Measurements from ENCODE around the gene ENTREP3. TPM values are rescaled to one million over a fixed set of nuclear protein-coding genes. Genes with fewer than 3 reads are reported as not detected.

The ENTREP3 gene
- total RNA-seq, 2 donors from 2014 or later, result 49.5 to 65.9 TPM

- Mint-ChIP-seq H3K36me3 (ENCODE audit: low read depth) (peaks cover 5% of the 10 kb centered on the region), H3K27ac (no peak overlapping the region), H3K4me3 (no peak overlapping the region), H3K9me3 (no peaks in the 10 kb centered on the region), H3K4me1 (peaks cover 13% of the 10 kb centered on the region), H3K27me3 (ENCODE audit: insufficient read depth) (peaks cover 4% of the 10 kb centered on the region)
- Histone ChIP-seq H3K27me3 (ENCODE audit: control insufficient read depth, insufficient read depth, low read length, poor library complexity, severe bottlenecking) (no peaks in the 10 kb centered on the region), H3K36me3 (ENCODE audit: control insufficient read depth, insufficient read depth, low read length) (no peaks in the 10 kb centered on the region), H3K4me3 (ENCODE audit: low read length) (no peak overlapping the region), H3K27ac (ENCODE audit: low read depth, low read length) (no peak overlapping the region), H3K4me1 (ENCODE audit: control insufficient read depth, insufficient read depth, low read length) (peaks cover 6% of the 10 kb centered on the region), H3K9ac (ENCODE audit: extremely low read depth, low read length, poor library complexity, severe bottlenecking) (no peak overlapping the region), H3K9me3 (ENCODE audit: control insufficient read depth, low read length) (no peaks in the 10 kb centered on the region)
- WGBS, 2 experiments (ENCODE audit: insufficient coverage in 1 of 2, insufficient read length in 1 of 2), result 79% methylated on average over 2 of the region's 2 CpGs; no CpG with 5 or more reads in 1 of the 2 experiments
- DNase-seq, result no peak
- no peak for TF ChIP-seq CTCF (conservative IDR thresholded peaks at IDR 0.05)
Measured at GRCh38 chr1:155279268-155279667, 24.0 kb upstream of the ENTREP3 start.

GRCh38 chr1:155278689-155279160 is 23.4 kb upstream of the ENTREP3 start:
- TF ChIP-seq CTCF (conservative IDR thresholded peaks at IDR 0.05), result peak; percentile 6
- Histone ChIP-seq H3K9ac (ENCODE audit: extremely low read depth, low read length, poor library complexity, severe bottlenecking) (no peak overlapping the region), H3K27me3 (ENCODE audit: control insufficient read depth, insufficient read depth, low read length, poor library complexity, severe bottlenecking) (no peaks in the 10 kb centered on the region), H3K9me3 (ENCODE audit: control insufficient read depth, low read length) (no peaks in the 10 kb centered on the region), H3K4me1 (ENCODE audit: control insufficient read depth, insufficient read depth, low read length) (peaks cover 6% of the 10 kb centered on the region), H3K36me3 (ENCODE audit: control insufficient read depth, insufficient read depth, low read length) (no peaks in the 10 kb centered on the region), H3K27ac (ENCODE audit: low read depth, low read length) (no peak overlapping the region), H3K4me3 (ENCODE audit: low read length) (no peak overlapping the region)
- Mint-ChIP-seq H3K4me3 (peak overlapping the region; percentile 63), H3K4me1 (peaks cover 15% of the 10 kb centered on the region), H3K27me3 (ENCODE audit: insufficient read depth) (peaks cover 4% of the 10 kb centered on the region), H3K9me3 (no peaks in the 10 kb centered on the region), H3K27ac (no peak overlapping the region), H3K36me3 (ENCODE audit: low read depth) (peaks cover 5% of the 10 kb centered on the region)
- DNase-seq, result no peak
- WGBS, 2 experiments (ENCODE audit: insufficient coverage in 1 of 2, insufficient read length in 1 of 2), result 56 to 63% methylated on average over 4 to 10 of the region's 10 CpGs

GRCh38 chr1:155277902-155278688 is 22.8 kb upstream of the ENTREP3 start:
- Mint-ChIP-seq H3K27me3 (ENCODE audit: insufficient read depth) (peaks cover 4% of the 10 kb centered on the region), H3K27ac (no peak overlapping the region), H3K36me3 (ENCODE audit: low read depth) (peaks cover 5% of the 10 kb centered on the region), H3K4me1 (peaks cover 17% of the 10 kb centered on the region), H3K4me3 (peak overlapping the region; percentile 63), H3K9me3 (no peaks in the 10 kb centered on the region)
- Histone ChIP-seq H3K4me1 (ENCODE audit: control insufficient read depth, insufficient read depth, low read length) (peaks cover 6% of the 10 kb centered on the region), H3K27me3 (ENCODE audit: control insufficient read depth, insufficient read depth, low read length, poor library complexity, severe bottlenecking) (no peaks in the 10 kb centered on the region), H3K4me3 (ENCODE audit: low read length) (peak overlapping the region; percentile 85), H3K9me3 (ENCODE audit: control insufficient read depth, low read length) (no peaks in the 10 kb centered on the region), H3K36me3 (ENCODE audit: control insufficient read depth, insufficient read depth, low read length) (no peaks in the 10 kb centered on the region), H3K27ac (ENCODE audit: low read depth, low read length) (no peak overlapping the region), H3K9ac (ENCODE audit: extremely low read depth, low read length, poor library complexity, severe bottlenecking) (no peak overlapping the region)
- TF ChIP-seq CTCF (conservative IDR thresholded peaks at IDR 0.05), result peak; percentile 72
- peak; percentile 100 for DNase-seq
- WGBS, 2 experiments (ENCODE audit: insufficient coverage in 1 of 2, insufficient read length in 1 of 2), result 1% methylated on average over 12 to 29 of the region's 29 CpGs

Measured in endodermal cell (in vitro differentiated cells).